ENCODE results near the gene ABLIM2. TPM values are rescaled to one million over a fixed set of nuclear protein-coding genes. Genes with fewer than 3 reads are reported as not detected.

ABLIM2 gene
- total and polyA plus RNA-seq, 2 of the 8 experiments (the other 6 are each of a cell fraction or from before 2014, with no cell fraction given): 2.8 to 3.0 TPM

DNA sequence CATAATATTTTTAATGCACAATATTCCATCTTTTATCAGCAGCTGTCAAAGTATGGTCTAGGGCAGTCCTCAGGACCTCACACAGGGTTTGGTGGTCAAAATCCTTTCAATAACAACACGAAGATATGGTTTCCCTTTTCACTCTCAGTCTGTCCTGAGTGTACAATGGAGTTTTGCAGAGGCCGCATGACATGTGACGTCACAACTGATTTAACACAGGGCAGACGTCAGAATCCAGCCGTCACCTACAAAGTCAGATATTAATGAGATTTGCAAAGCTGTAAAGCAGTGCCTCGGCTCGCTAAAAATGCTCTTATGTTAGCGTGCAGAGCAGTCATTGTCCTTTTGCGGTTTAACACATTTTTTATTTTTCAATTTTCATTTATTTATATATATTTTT, 12.5 kb downstream of the ABLIM2 start:
- H3K18ac ChIP-seq (ENCODE audit: extremely low read depth, low read length): no peak overlapping the region
- no peak overlapping the region for H2BK5ac ChIP-seq (ENCODE audit: low read depth, low read length)
- no peaks in the 10 kb centered on the region for H3K27me3 ChIP-seq (replicated peaks in 1 of 4; ENCODE audit: control insufficient read depth in 3 of 4, extremely low read depth in 1 of 4, insufficient read depth in 3 of 4, low read length in 3 of 4)
- DNase-seq (ENCODE audit: low read depth in 1 of 2, low spot score in 2 of 2) (no peak), FAIRE-seq (no peak)
- no peak overlapping the region for H2AFZ ChIP-seq (ENCODE audit: low read length)
- POLR2A ChIA-PET (ENCODE audit: partially characterized antibody): interaction anchor here (1.4 kb wide), 1 partner anchor 13 kb away, joined by 4 read pairs; no protein-coding TSS in a partner anchor
- H4K20me1 ChIP-seq (replicated peaks in 1 of 2; ENCODE audit: control insufficient read depth in 1 of 2, insufficient read depth in 2 of 2, low read length in 2 of 2): no peaks in the 10 kb centered on the region
- WGBS, 2 experiments (ENCODE audit: extremely low coverage in 1 of 2, insufficient coverage in 1 of 2, insufficient read length in 1 of 2, insufficient replicate concordance in 2 of 2, low coverage in 1 of 2, low lambda C conversion rate in 2 of 2, missing lambda C conversion rate in 1 of 2): 95% methylated on average over 9 of the region's 9 CpGs; no CpG with 5 or more reads in 1 of the 2 experiments
- no peak overlapping the region for H4K91ac ChIP-seq (replicated peaks; ENCODE audit: insufficient read length, low read length)
- H3K9me3 ChIP-seq (ENCODE audit: insufficient read depth in 2 of 2, low read depth in 1 of 2, low read length in 1 of 2): no peaks in the 10 kb centered on the region
- no peak overlapping the region for H3K23ac ChIP-seq (ENCODE audit: insufficient read length)
- no peak overlapping the region for H3K9ac ChIP-seq (replicated peaks in 1 of 4; ENCODE audit: extremely low read depth in 1 of 4, low read depth in 3 of 4, low read length in 3 of 4)
- H2AK5ac ChIP-seq (ENCODE audit: low read depth, low read length): no peak overlapping the region
- peaks cover 0 to 12% (median 9%) of the 10 kb centered on the region in 4 experiments; a peak in 6 of 7 replicates for H3K4me1 ChIP-seq (replicated peaks in 1 of 4; ENCODE audit: control insufficient read depth in 3 of 4, insufficient read depth in 4 of 4, low read length in 3 of 4)
- no peaks in the 10 kb centered on the region; a peak in 1 of 8 replicates for H3K36me3 ChIP-seq (ENCODE audit: control insufficient read depth in 2 of 4, insufficient read depth in 4 of 4, low read length in 3 of 4)
- H2BK120ac ChIP-seq (replicated peaks; ENCODE audit: low read depth, low read length): no peak overlapping the region
- H3K4me3 ChIP-seq (ENCODE audit: extremely low read depth in 1 of 4, insufficient read depth in 2 of 4, low read depth in 3 of 4, low read length in 4 of 4): no peak overlapping the region
- H4K8ac ChIP-seq (ENCODE audit: extremely low read depth, insufficient read depth, low read length): no peak overlapping the region
- no peaks in the 10 kb centered on the region for H3K79me1 ChIP-seq (ENCODE audit: low read depth, low read length)
- H2BK15ac ChIP-seq (ENCODE audit: low read length): no peak overlapping the region
- no peak overlapping the region for H3K56ac ChIP-seq (replicated peaks; ENCODE audit: insufficient read length, low read depth, low read length)
- no peak overlapping the region for H2BK12ac ChIP-seq (ENCODE audit: low read depth, low read length)
- H3K23me2 ChIP-seq (ENCODE audit: low read depth, low read length): no peaks in the 10 kb centered on the region
- H3K14ac ChIP-seq (ENCODE audit: insufficient read length): no peak overlapping the region
- CTCF ChIA-PET (ENCODE audit: partially characterized antibody): interaction anchor here (0.6 to 1.0 kb wide), 4 partner anchors 31 to 344 kb away, joined by 3 to 5 read pairs (median 4); no protein-coding TSS in a partner anchor
- no peak overlapping the region for H3K27ac ChIP-seq (ENCODE audit: low read depth, low read length)
- H3K4me2 ChIP-seq (ENCODE audit: insufficient read depth in 1 of 2, low read depth in 2 of 2, low read length in 2 of 2): no peak overlapping the region
- H3K4ac ChIP-seq (replicated peaks; ENCODE audit: insufficient read length, low read depth, low read length): no peak overlapping the region
- TF ChIP-seq CEBPB (IDR thresholded peaks at IDR 0.05; ENCODE audit: low read depth, low read length) (no peak), FOSL1 (IDR thresholded peaks at IDR 0.05; ENCODE audit: insufficient read depth, low read depth, low read length) (no peak), SUZ12 (IDR thresholded peaks at IDR 0.05; ENCODE audit: low read length) (no peak), SP2 (IDR thresholded peaks at IDR 0.05; ENCODE audit: low read length) (no peak), EP300 (IDR thresholded peaks at IDR 0.05; ENCODE audit: borderline replicate concordance in 1 of 2, low read depth in 2 of 2, low read length in 2 of 2) (no peak), KDM5A (IDR thresholded peaks at IDR 0.05; ENCODE audit: low read length) (no peak), CTBP2 (IDR thresholded peaks at IDR 0.05; ENCODE audit: borderline replicate concordance, insufficient read depth, insufficient read length, low read length) (no peak)
- TF ChIP-seq, protein P1, sequence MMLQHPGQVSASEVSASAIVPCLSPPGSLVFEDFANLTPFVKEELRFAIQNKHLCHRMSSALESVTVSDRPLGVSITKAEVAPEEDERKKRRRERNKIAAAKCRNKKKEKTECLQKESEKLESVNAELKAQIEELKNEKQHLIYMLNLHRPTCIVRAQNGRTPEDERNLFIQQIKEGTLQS (IDR thresholded peaks at IDR 0.05; ENCODE audit: insufficient read depth, low read depth, low read length): no peak
- TF ChIP-seq, protein P2, sequence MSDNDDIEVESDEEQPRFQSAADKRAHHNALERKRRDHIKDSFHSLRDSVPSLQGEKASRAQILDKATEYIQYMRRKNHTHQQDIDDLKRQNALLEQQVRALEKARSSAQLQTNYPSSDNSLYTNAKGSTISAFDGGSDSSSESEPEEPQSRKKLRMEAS (IDR thresholded peaks at IDR 0.05): no peak
- no peaks in the 10 kb centered on the region for H3K79me2 ChIP-seq (ENCODE audit: control insufficient read depth in 1 of 2, insufficient read depth in 2 of 2, low read length in 2 of 2)
- H4K5ac ChIP-seq (ENCODE audit: insufficient read length, low read depth, low read length): no peak overlapping the region
- H2BK20ac ChIP-seq (ENCODE audit: low read length): no peak overlapping the region

Data from H1 (cell line).